ENCODE measurements around the gene CASP10.
"Not testable (repeated sequence)": the region's sequence is repeated elsewhere in the genome, so short reads cannot be mapped to it uniquely, and the experiment has no call there.

The CASP10 gene

DNA sequence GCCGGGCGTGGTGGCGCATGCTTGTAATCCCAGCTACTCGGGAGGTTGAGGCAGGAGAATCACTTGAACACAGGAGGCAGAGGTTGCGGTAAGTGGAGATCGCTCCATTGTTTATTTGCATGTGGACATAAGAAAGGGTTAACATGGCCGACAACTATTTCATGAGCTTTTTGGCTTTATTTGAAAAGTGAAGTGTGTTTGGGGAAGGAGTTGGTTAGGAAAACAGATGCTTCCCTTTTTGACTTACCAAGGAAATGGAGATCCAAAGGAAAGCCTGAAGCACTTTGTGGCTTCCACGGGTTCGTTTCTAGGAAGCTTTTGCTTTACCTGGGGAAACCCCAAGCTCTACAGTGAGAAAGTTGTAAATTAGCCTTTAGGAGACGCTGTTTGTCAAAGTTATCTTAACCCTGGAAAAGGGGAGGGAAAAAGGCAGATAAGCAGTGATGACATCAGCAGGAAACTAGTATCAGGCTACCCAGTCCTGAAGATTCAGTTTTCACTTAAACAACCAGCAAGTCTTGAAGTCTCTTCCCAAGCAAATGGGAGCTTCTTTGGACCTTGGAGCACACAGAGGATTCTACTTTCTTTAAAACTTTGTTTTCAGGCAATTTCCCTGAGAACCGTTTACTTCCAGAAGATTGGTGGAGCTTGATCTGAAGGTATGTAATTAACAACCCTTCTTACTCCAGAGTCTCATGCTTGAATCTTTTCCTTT lies at the start of gene CASP10:
Gene CASP10, plus strand, starts transcription at position 492 of the 715 bp plus-strand sequence. CDS start 2,637 bp downstream, outside the sequence.
- DNase-seq (ENCODE audit: low read depth), result peak; percentile 45

- DNase-seq (ENCODE audit: low read depth), result no peak
These were observed 47.6 kb upstream of the CASP10 start for GRCh38 chr2:201135386-201135785.

- no peak for DNase-seq (ENCODE audit: low read depth)
These were observed 46.0 kb upstream of the CASP10 start for GRCh38 chr2:201136889-201137321.

DNA sequence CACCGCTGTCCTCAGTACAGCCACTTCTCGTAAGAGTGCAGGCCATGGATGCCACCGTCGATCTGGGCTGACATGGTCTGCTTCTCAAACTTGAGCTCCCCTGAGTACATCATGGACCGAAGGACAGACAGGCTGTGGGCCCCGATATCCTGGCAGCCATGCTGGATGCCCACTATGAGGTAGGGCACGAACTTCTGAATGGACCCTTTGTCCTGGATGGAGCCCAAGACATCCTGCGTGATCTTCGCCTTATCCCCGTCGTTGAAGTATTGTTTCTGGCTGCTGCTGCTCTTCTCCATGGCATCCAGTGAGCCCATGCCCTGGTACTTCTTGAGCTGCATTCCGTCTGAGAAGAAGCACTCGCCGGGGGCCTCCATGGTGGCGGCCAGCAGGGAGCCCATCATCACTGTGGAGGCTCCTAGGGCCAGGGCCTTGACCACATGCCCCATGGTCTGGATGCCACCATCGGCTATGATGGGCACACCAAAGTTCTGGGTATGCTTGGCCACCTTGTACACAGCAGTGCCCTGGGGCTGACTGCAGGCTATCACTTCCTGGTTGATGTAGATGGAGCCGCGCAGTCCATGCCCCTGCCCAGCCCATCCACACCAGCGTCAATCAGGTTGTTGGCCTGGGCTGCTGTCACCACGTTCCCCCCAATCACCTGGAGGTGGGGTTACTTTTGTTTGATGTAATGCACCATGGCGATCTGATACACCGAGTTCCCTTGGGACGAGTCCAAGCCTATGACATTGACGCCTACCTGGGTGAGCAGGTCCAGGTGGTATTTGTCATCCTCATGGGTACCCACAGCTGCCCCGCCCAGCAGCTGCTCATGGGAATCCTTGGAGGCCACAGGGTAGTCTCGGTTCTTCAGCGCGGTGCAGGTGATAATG lies 45.2 kb upstream of the CASP10 start:
- DNase-seq (ENCODE audit: low read depth), result no peak

GRCh38 chr2:201138401-201138970 lies 44.5 kb upstream of the CASP10 start:
- no peak for DNase-seq (ENCODE audit: low read depth)

DNA sequence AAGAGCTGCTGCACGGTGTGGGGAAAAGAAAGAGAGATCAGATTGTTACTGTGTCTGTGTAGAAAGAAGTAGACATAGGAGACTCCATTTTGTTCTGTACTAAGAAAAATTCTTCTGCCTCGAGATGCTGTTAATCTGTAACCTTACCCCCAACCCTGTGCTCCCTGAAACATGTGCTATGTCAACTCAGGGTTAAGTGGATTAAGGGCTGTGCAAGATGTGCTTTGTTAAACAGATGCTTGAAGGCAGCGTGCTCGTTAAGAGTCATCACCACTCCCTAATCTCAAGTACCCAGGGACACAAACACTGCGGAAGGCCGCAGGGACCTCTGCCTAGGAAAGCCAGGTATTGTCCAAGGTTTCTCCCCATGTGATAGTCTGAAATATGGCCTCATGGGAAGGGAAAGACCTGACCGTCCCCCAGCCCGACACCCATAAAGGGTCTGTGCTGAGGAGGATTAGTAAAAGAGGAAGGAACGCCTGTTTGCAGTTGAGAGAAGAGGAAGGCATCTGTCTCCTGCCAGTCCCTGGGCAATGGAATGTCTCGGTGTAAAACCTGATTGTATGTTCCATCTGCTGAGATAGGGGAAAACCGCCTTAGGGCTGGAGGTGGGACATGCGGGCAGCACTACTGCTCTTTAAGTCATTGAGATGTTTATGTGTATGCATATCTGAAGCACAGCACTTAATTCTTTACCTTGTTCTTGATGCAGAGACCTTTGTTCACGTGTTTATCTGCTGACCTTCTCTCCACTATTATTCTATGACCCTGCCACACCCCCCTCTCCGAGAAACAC lies 43.8 kb upstream of the CASP10 start:
- not testable (repeated sequence) for DNase-seq (ENCODE audit: low read depth)

DNA sequence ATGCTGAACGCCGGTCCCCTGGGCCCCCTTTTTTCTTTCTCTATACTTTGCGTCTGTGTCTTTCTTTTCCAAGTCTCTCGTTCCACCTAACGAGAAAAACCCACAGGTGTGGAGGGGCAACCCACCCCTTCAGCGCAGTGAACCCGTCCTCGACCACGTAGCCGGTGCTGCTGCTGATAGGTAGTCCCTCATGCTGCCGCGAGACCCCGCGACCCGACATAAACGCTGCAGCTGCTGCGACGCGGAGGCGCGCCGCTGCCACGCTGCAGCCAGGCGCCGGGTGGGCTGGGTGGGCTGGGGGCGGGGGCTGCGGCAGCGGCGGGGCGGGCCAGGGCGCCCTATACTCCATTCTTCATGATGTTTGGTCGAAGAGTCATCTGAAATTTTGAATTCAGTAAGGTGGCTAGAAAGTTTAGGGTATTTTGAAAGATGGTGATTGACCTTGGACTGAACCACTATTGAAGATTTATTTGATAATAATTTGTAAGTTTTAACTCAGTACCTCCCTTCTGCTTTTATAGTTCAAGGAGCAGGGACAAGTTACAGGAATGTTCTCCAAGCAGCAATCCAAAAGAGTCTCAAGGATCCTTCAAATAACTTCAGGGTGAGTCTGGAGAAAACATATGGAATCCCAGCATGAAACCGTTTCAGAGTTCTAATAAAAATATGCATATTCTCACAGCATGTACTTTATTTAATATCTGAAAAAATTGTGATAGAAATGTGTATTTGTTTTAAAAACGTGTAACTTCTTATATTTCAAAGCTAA lies 42.9 kb upstream of the CASP10 start:
- no peak for DNase-seq (ENCODE audit: low read depth)

DNA sequence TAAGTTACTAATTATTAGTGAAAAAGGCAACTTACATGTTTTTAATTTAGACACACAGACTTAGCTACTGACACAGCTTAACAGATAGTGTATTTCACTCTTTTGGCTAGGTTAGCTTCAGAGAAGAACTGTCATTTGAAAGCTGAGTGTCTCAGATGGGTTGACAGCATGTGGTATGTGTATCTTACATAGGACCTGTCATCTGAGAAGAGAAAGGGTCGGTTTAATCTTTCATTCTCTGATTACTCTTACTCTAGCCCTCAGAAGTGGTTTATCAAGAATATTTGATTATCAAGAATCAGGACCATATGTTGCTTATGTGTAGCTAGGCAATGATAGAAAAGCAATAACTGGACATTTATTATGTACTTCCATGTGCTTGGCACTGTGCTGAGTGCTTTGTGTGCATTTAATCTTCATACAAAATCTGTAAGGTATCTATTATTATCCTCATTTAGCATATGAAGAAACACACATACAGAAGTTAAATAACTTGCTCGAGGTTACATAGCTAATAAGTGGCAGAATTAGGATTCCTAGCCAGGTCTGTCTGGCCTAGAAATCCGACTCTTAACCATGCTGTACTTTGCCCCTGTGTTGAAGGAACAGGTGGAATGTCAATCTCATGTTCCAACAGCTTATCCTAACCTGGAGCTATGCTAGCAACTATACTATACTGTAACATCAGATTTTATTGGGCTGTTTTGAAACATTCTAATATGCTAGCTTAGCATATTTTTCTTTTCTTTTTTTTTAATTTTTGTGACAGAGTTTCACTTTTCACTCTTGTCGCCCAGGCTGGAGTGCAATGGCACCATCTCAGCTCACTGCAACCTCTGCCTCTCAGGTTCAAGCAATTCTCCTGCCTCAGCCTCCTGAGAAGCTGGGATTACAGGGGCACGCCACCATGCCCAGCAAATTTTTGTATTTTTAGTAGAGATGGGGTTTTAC lies 38.6 kb upstream of the CASP10 start:
- DNase-seq (ENCODE audit: low read depth), result no peak

GRCh38 chr2:201148434-201148990 lies 34.4 kb upstream of the CASP10 start:
- DNase-seq (ENCODE audit: low read depth), result no peak

GRCh38 chr2:201149064-201149820 lies 33.7 kb upstream of the CASP10 start:
- DNase-seq (ENCODE audit: low read depth), result peak; percentile 77

GRCh38 chr2:201149821-201150165 lies 33.1 kb upstream of the CASP10 start:
- DNase-seq (ENCODE audit: low read depth), result not testable (repeated sequence)

DNA sequence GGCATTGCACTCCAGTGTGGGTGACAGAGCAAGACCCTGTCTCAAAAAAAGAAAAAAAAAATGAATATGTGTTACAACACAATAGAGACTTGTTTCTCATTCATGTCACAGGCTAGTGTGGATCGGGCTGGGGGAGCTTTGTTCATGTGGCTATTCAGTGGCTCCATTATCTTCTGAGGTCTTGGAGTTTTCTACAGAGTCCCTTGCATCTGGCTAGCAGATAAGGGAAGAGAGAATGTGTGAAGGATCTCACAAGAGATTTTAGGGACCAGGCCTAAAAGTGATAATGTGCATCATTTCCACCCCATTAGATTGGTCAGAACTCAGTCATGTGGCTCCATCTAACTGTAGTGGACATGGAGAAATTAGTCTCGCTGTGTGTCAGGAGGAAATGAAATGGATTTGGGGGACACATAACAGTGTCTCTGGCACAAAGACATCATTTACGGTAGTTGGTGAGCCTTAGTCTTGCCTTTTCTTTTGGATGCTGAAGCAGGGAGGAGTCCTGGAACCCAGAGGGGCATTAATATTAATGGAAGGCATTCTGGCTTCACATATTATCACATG lies 32.4 kb upstream of the CASP10 start:
- DNase-seq (ENCODE audit: low read depth), result no peak

GRCh38 chr2:201151127-201151981 lies 31.6 kb upstream of the CASP10 start:
- peak; percentile 38 for DNase-seq (ENCODE audit: low read depth)

- DNase-seq (ENCODE audit: low read depth), result no peak
These were observed 30.4 kb upstream of the CASP10 start for GRCh38 chr2:201152517-201152916.

DNA sequence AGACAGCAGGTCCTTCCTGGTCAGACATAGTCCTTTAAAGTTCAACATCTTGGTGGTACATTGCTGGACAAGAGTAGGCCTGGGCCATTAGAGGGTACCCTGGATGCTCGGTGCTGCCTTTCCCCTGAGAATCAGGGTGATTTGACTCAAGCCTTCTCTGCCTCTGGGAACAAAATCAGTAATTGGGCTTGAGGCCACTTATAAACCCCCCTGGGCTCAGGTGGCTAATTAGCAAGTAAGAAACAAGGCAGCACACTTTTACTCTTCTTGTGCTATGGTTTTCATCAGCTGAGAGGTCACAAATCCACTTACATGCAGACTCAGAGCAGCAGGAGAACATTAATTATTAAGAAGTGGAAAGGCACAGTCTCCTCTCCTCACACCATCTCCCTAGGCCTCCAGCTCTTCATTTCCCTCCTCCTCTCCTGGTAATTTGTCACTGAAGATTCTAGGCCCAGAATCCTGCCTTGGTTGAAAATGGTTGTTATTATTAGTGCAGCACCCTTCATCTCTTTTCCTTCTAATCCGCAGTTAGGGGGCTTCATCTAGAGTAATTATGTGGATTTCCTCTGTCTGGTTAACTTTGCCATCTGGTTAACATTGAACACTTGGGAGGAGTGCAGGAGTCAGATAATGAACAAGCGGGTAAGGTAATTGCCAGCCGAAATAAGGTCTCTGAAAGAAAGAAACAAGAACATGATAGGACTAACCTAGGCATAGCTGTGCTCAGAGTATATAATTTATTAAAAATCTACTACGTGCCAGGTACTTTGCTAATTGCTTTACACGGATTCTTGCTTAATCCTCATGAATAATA lies 29.7 kb upstream of the CASP10 start:
- no peak for DNase-seq (ENCODE audit: low read depth)

GRCh38 chr2:201154615-201155399 lies 28.1 kb upstream of the CASP10 start:
- DNase-seq (ENCODE audit: low read depth), result no peak

Data from fibroblast of gingiva (primary cell).